ENCODE results near the gene NR2C2AP.

The NR2C2AP gene

GRCh38 chr19:19170873-19171672, 32.1 kb downstream of the NR2C2AP start:
- Histone ChIP-seq H3K36me3 (ENCODE audit: low read depth) (peaks cover 5% of the 10 kb centered on the region; the same call in 1 of the 2 replicates), H3K4me1 (ENCODE audit: insufficient read depth, poor library complexity, severe bottlenecking) (no peaks in the 10 kb centered on the region), H3K4me3 (ENCODE audit: severe bottlenecking) (no peak overlapping the region), H3K27me3 (ENCODE audit: insufficient read depth, poor library complexity, severe bottlenecking) (no peaks in the 10 kb centered on the region), H3K9me3 (ENCODE audit: severe bottlenecking) (no peaks in the 10 kb centered on the region), H3K27ac (ENCODE audit: poor library complexity, severe bottlenecking) (no peak overlapping the region)
- no peak for DNase-seq (ENCODE audit: low spot score)
- ATAC-seq (ENCODE audit: low read depth): no peak
- no peak for TF ChIP-seq CTCF (IDR thresholded peaks at IDR 0.05; ENCODE audit: poor library complexity, severe bottlenecking)

DNA sequence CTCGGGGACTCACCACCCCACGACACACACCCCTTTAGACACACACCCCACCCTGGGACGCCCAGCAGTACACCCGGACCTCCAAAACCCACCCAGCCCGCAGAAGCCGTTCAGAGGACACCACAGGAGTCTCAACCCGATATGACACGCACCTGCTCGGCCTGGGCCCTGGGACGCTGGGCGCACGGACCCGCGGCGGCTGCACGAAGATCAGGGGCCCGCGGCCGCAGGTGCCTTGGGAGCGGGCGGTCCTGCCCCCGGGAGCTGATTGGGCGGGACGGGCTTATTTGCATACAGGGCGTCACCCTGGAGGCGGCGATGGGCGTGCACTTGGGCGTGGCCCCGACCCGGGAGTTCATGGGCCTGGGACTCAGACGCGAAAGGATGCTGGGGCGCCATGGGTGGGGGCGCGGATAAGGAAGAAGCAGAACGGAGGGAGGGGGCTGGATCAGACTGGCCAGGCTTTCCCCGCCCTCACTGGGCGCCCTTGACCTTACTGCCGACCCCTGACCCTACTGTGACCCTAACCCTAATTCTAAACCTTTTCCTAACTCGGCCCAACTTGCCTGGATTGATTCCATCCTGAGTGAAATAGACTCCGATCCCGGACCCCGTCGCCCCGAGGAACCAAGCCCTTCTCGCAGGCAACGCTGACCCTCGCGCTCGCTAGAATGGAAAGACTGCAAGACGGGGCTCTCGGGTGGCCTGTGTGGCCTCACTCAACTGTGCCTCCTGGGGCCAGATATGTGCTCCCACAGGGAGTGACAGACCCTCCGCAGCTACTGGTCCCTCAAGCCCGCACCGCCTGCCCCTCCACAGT, 33.0 kb downstream of the NR2C2AP start, which contains the start of gene MEF2B:
Gene MEF2B (minus strand): TSS at position 211 of the 820 bp plus-strand sequence. CDS start 19,528 bp downstream, outside the sequence.
- DNase-seq (ENCODE audit: low spot score): no peak
- no peak for TF ChIP-seq CTCF (IDR thresholded peaks at IDR 0.05; ENCODE audit: poor library complexity, severe bottlenecking)
- no peaks in the 10 kb centered on the region for H3K27me3 ChIP-seq (ENCODE audit: insufficient read depth, poor library complexity, severe bottlenecking)
- H3K4me1 ChIP-seq (ENCODE audit: insufficient read depth, poor library complexity, severe bottlenecking): no peaks in the 10 kb centered on the region
- H3K27ac ChIP-seq (ENCODE audit: poor library complexity, severe bottlenecking): no peak within 1 kb of the TSS
- H3K4me3 ChIP-seq (ENCODE audit: severe bottlenecking): no peak within 1 kb of the TSS
- H3K9me3 ChIP-seq (ENCODE audit: severe bottlenecking): no peaks in the 10 kb centered on the region
- ATAC-seq (ENCODE audit: low read depth): peak; percentile 81
- H3K36me3 ChIP-seq (ENCODE audit: low read depth): peaks cover 1% of the 10 kb centered on the region; the same call in 1 of the 2 replicates

GRCh38 chr19:19169236-19170052, 33.8 kb downstream of the NR2C2AP start:
- ATAC-seq (ENCODE audit: low read depth) (no peak), DNase-seq (ENCODE audit: low spot score) (no peak)
- H3K4me1 ChIP-seq (ENCODE audit: insufficient read depth, poor library complexity, severe bottlenecking): no peaks in the 10 kb centered on the region
- H3K9me3 ChIP-seq (ENCODE audit: severe bottlenecking): no peaks in the 10 kb centered on the region
- no peak overlapping the region for H3K27ac ChIP-seq (ENCODE audit: poor library complexity, severe bottlenecking)
- no peaks in the 10 kb centered on the region for H3K36me3 ChIP-seq (ENCODE audit: low read depth)
- H3K4me3 ChIP-seq (ENCODE audit: severe bottlenecking): no peak overlapping the region
- no peak for TF ChIP-seq CTCF (IDR thresholded peaks at IDR 0.05; ENCODE audit: poor library complexity, severe bottlenecking)
- H3K27me3 ChIP-seq (ENCODE audit: insufficient read depth, poor library complexity, severe bottlenecking): no peaks in the 10 kb centered on the region

GRCh38 chr19:19167612-19168011, 35.6 kb downstream of the NR2C2AP start:
- Histone ChIP-seq H3K27me3 (ENCODE audit: insufficient read depth, poor library complexity, severe bottlenecking) (no peaks in the 10 kb centered on the region), H3K4me1 (ENCODE audit: insufficient read depth, poor library complexity, severe bottlenecking) (no peaks in the 10 kb centered on the region), H3K36me3 (ENCODE audit: low read depth) (no peaks in the 10 kb centered on the region), H3K9me3 (ENCODE audit: severe bottlenecking) (no peaks in the 10 kb centered on the region), H3K27ac (ENCODE audit: poor library complexity, severe bottlenecking) (no peak overlapping the region), H3K4me3 (ENCODE audit: severe bottlenecking) (no peak overlapping the region)
- TF ChIP-seq CTCF (IDR thresholded peaks at IDR 0.05; ENCODE audit: poor library complexity, severe bottlenecking): no peak
- DNase-seq (ENCODE audit: low spot score): no peak
- ATAC-seq (ENCODE audit: low read depth): no peak

All from RWPE2 (cell line).